ENCODE data around the gene TBC1D3I. TPM values are rescaled to one million over a fixed set of nuclear protein-coding genes. Genes with fewer than 3 reads are reported as not detected.
"Not testable (repeated sequence)": the region's sequence is repeated elsewhere in the genome, so short reads cannot be mapped to it uniquely, and the experiment has no call there.

Gene TBC1D3I
- total RNA-seq, 1 donor, result 0.09 TPM

GRCh38 chr17:36213695-36214094 is 50.7 kb downstream of the TBC1D3I start:
- TF ChIP-seq CTCF (IDR thresholded peaks at IDR 0.05; ENCODE audit: insufficient read depth, low read length), result no peak
- no peak for DNase-seq (ENCODE audit: low read depth)
- no peak overlapping the region for H3K4me3 ChIP-seq (ENCODE audit: low read depth, low read length)

DNA sequence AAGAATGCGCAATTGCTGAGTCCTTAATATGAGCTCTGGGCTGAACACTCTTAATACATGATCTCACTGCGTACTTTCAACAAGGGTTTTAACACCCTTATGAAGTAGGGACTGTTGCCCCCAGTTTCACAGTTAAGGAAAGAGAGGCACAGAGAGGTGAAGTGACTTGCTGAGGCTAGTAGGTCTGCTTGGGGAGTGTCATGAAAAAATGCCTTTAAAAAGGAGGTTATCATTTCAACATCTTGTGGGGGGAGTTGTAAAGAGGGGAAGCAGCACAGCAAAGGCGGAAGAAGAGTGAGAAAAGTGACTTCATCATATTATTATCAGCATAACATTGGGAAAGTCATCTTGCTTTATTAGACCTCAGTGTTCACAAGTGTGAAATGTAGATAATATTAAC is 51.4 kb downstream of the TBC1D3I start:
- H3K4me3 ChIP-seq (ENCODE audit: low read depth, low read length), result no peak overlapping the region
- TF ChIP-seq CTCF (IDR thresholded peaks at IDR 0.05; ENCODE audit: insufficient read depth, low read length), result no peak
- DNase-seq (ENCODE audit: low read depth), result no peak

- DNase-seq (ENCODE audit: low read depth), result no peak
- TF ChIP-seq CTCF (IDR thresholded peaks at IDR 0.05; ENCODE audit: insufficient read depth, low read length), result no peak
- H3K4me3 ChIP-seq (ENCODE audit: low read depth, low read length), result no peak overlapping the region
Measured at GRCh38 chr17:36212272-36212605, 52.1 kb downstream of the TBC1D3I start.

DNA sequence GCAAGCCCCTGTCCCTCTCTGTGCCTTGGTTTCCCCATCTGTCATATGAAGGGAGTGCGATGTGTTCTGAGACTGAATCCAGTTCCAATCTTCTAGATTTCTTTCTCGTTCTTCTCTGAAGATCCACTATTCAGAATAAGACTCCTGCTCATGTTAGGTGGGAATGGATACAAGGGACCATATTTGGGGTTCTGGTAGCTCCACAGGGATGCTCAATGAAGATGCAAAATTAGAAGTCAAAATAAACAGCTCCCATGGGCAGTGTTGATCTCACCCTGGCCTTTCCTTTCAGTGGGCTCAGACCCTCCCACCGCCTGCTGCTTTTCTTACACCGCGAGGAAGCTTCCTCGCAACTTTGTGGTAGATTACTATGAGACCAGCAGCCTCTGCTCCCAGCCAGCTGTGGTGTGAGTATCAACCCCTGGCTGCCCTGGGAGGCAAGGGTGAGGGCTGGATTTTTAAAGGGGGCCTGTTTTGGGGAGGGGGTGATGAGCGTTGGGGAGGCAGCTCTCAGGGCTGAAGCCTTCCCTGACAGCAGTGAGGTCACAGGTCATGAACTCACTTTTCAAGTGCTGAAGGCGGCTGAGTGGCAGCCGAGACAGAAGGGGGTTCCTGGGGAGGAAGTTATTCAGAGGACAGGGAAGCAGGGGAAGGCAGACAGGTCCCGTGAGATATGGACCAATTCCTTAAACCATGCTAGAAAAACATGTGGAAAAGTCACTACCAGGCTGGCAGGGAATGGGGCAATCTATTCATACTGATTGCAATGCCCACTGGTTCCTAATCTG is 52.7 kb downstream of the TBC1D3I start:
- not testable (repeated sequence) for DNase-seq (ENCODE audit: low read depth); H3K4me3 ChIP-seq (ENCODE audit: low read depth, low read length)

- H3K4me3 ChIP-seq (ENCODE audit: low read depth, low read length); DNase-seq (ENCODE audit: low read depth): not testable (repeated sequence)
Measured at GRCh38 chr17:36210439-36211211, 53.7 kb downstream of the TBC1D3I start, which contains the start of gene CCL4L2. CCL4L2 (plus strand) TSS chr17:36211063.

DNA sequence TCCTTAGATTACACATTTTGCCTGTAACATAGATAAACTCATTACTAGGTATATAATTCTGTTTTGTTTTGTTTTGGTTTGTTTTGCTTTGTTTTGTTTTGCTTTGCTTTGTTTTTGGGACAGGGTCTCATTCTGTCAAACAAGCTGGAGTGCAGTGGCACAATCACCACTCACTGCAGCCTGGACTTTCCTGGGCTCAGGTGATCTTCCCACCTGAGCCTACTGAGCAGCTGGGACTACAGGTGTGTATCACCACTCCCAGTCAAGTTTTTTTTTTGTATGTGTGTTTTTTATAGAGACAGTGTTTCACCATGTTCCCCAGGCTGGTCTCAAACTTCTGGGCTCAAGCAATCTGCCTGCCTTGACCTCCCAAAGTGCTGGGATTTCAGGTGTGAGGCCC is 54.8 kb downstream of the TBC1D3I start:
- TF ChIP-seq CTCF (IDR thresholded peaks at IDR 0.05; ENCODE audit: insufficient read depth, low read length), result no peak

GRCh38 chr17:36207383-36207782 is 57.0 kb downstream of the TBC1D3I start:
- not testable (repeated sequence) for H3K4me3 ChIP-seq (ENCODE audit: low read depth, low read length); DNase-seq (ENCODE audit: low read depth)

More for the DNA sequence above, 54.8 kb downstream of the TBC1D3I start:
- no peak for DNase-seq (ENCODE audit: low read depth)
- no peak overlapping the region for H3K4me3 ChIP-seq (ENCODE audit: low read depth, low read length)

DNA sequence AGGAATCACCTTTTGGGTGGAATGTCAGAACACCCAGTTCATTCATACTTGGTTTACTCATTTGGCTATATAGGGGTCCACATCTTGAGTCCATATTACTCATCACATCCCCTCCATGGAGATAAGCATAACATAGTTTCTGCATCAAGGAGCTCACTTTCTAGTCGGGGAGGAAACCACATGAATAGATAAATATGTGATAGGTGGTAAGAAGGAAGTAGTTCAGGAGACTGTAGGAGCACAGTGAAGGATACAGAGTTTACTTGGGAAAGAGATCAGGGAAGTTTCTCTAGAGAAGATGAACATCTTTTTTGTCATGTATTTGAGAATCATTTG is 57.9 kb downstream of the TBC1D3I start:
- not testable (repeated sequence) for H3K4me3 ChIP-seq (ENCODE audit: low read depth, low read length); DNase-seq (ENCODE audit: low read depth)
